ENCODE data around the gene NDUFB5. TPM values are rescaled to one million over a fixed set of nuclear protein-coding genes. Genes with fewer than 3 reads are reported as not detected.

The NDUFB5 gene
- 77.7 TPM for total RNA-seq (ENCODE audit: unreplicated experiment)
- long read RNA-seq, full-length matches to known transcripts: 45 of 52 reads
- long read RNA-seq, partial matches to known transcripts: 1 of 52 reads
- long read RNA-seq, other reads (novel, unspliced or antisense): 6 of 52 reads

GRCh38 chr3:179604321-179605078, at the start of gene NDUFB5, which contains the start of gene MRPL47:
TSS of gene NDUFB5 (plus strand) at chr3:179604794. CDS start at chr3:179604816, 22 bp downstream.
TSS of gene MRPL47 (minus strand) at chr3:179604638. CDS start at chr3:179604624, 14 bp downstream.
- H3K36me3 Mint-ChIP-seq (ENCODE audit: unreplicated experiment): no peaks in the 10 kb centered on the region
- peaks cover 5% of the 10 kb centered on the region for H3K4me1 Mint-ChIP-seq (ENCODE audit: low read depth, unreplicated experiment)
- no peak for TF ChIP-seq CTCF (IDR thresholded peaks at IDR 0.05; ENCODE audit: partially characterized antibody, unreplicated experiment)
- H3K4me3 Mint-ChIP-seq (ENCODE audit: unreplicated experiment): peak within 1 kb of the TSS; percentile 99
- H3K27ac Mint-ChIP-seq (ENCODE audit: unreplicated experiment): peak within 1 kb of the TSS; percentile 96
- H3K9me3 Mint-ChIP-seq (ENCODE audit: unreplicated experiment): peaks cover 2% of the 10 kb centered on the region
- DNase-seq: peak; percentile 90
- no peaks in the 10 kb centered on the region for H3K27me3 Mint-ChIP-seq (ENCODE audit: unreplicated experiment)

- Mint-ChIP-seq H3K27me3 (ENCODE audit: unreplicated experiment) (peaks cover 7% of the 10 kb centered on the region), H3K36me3 (ENCODE audit: unreplicated experiment) (no peaks in the 10 kb centered on the region), H3K4me3 (ENCODE audit: unreplicated experiment) (no peak overlapping the region), H3K4me1 (ENCODE audit: low read depth, unreplicated experiment) (peaks cover 6% of the 10 kb centered on the region), H3K9me3 (ENCODE audit: unreplicated experiment) (peaks cover 5% of the 10 kb centered on the region), H3K27ac (ENCODE audit: unreplicated experiment) (no peak overlapping the region)
- peak; percentile 39 for TF ChIP-seq CTCF (IDR thresholded peaks at IDR 0.05; ENCODE audit: partially characterized antibody, unreplicated experiment)
- peak; percentile 69 for DNase-seq
These were observed 45.7 kb upstream of the NDUFB5 start for GRCh38 chr3:179558742-179559364.

- no peak overlapping the region for H3K4me3 Mint-ChIP-seq (ENCODE audit: unreplicated experiment)
These were observed 43.8 kb upstream of the NDUFB5 start for GRCh38 chr3:179560791-179561190.

GRCh38 chr3:179562591-179563270, 41.9 kb upstream of the NDUFB5 start, which contains the start of gene ACTL6A:
TSS of gene ACTL6A (plus strand) at chr3:179562926. CDS start at chr3:179563093, 167 bp downstream.
- Mint-ChIP-seq H3K27me3 (ENCODE audit: unreplicated experiment) (peaks cover 7% of the 10 kb centered on the region), H3K27ac (ENCODE audit: unreplicated experiment) (peak within 1 kb of the TSS; percentile 96), H3K36me3 (ENCODE audit: unreplicated experiment) (no peaks in the 10 kb centered on the region), H3K9me3 (ENCODE audit: unreplicated experiment) (peaks cover 7% of the 10 kb centered on the region), H3K4me3 (ENCODE audit: unreplicated experiment) (peak within 1 kb of the TSS; percentile 99), H3K4me1 (ENCODE audit: low read depth, unreplicated experiment) (peaks cover 9% of the 10 kb centered on the region)
- peak; percentile 100 for DNase-seq
- TF ChIP-seq CTCF (IDR thresholded peaks at IDR 0.05; ENCODE audit: partially characterized antibody, unreplicated experiment): no peak

More at GRCh38 chr3:179560791-179561190, 43.8 kb upstream of the NDUFB5 start:
- no peak overlapping the region for H3K27ac Mint-ChIP-seq (ENCODE audit: unreplicated experiment)
- no peaks in the 10 kb centered on the region for H3K36me3 Mint-ChIP-seq (ENCODE audit: unreplicated experiment)
- DNase-seq: no peak
- TF ChIP-seq CTCF (IDR thresholded peaks at IDR 0.05; ENCODE audit: partially characterized antibody, unreplicated experiment): no peak
- peaks cover 7% of the 10 kb centered on the region for H3K27me3 Mint-ChIP-seq (ENCODE audit: unreplicated experiment)
- peaks cover 9% of the 10 kb centered on the region for H3K4me1 Mint-ChIP-seq (ENCODE audit: low read depth, unreplicated experiment)
- peaks cover 7% of the 10 kb centered on the region for H3K9me3 Mint-ChIP-seq (ENCODE audit: unreplicated experiment)
